HUES64 (cell line): Measurements from ENCODE around the gene SDHA.
"Not testable (repeated sequence)": the region's sequence is repeated elsewhere in the genome, so short reads cannot be mapped to it uniquely, and the experiment has no call there.

ENCODE experiments used
- H3K27ac ChIP-seq: 2 replicates; pipeline ENCODE4 v1.7.0; 2013; ENCODE audit warnings: low read depth, low read length, inconsistent platforms
- H3K27me3 ChIP-seq: 2 replicates; pipeline ENCODE4 v1.6.1; 2013; ENCODE audit warnings: mild to moderate bottlenecking, low read length; ENCODE audit not compliant: insufficient read depth
- H3K36me3 ChIP-seq: 2 replicates; pipeline ENCODE4 v1.6.1; 2013; ENCODE audit warnings: mild to moderate bottlenecking, low read length; ENCODE audit not compliant: insufficient read depth
- H3K4me1 ChIP-seq: 2 replicates; pipeline ENCODE4 v1.6.1; 2013; ENCODE audit warnings: mild to moderate bottlenecking, low read length, moderate library complexity; ENCODE audit not compliant: insufficient read depth
- H3K4me3 ChIP-seq: 2 replicates; pipeline ENCODE4 v1.5.1; 2013; ENCODE audit warnings: mild to moderate bottlenecking, low read length, moderate library complexity
- H3K9ac ChIP-seq: 2 replicates; pipeline ENCODE4 v1.6.1; 2013; ENCODE audit warnings: mild to moderate bottlenecking, low read depth, low read length
- H3K9me3 ChIP-seq: 2 replicates; pipeline ENCODE4 v1.6.1; 2013; ENCODE audit warnings: low read depth, low read length; ENCODE audit not compliant: insufficient read depth
- WGBS: fragments of 150-250, 120-280 bp; methylation state at CpG from one replicate; pipeline ENCODE4 v1.1.7; 2013; ENCODE audit warnings: missing lambda C conversion rate; 5-methylcytosine and 5-hydroxymethylcytosine counted together

The SDHA gene

DNA sequence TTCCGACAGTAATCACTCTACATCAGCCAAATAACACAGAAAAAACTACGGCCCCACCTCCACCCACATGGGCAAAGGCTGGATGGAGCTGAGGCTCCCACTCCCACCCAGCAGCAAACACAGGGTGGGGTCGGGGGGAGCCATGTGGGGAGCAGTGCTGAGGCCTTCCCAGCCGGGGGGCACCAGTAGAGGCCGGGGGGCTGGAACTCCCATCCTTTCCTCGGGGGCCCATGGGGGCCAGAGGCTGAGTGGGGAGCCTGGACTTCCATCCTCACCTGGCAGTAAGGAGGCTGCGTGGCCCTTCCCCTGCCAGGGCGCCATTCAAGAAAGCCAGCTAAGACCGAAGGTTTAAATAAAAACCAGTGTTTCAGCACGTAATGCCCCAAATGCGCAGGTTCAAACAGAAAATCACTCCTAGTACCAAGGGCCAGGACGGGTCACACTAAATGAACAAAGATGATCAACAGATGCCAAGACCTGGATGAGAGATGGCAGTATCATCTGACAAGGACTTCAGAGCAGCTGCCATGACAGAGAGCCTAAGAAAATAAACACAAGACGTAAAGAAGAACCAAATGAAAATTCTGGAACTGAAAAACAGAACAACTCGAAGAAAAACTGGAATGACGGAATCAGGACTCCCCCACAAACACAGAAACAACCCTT lies 9.5 kb upstream of the SDHA start:
- H3K27ac ChIP-seq, result no peak overlapping the region
- 94% methylated on average over 15 of the region's 15 CpGs for WGBS
- H3K36me3 ChIP-seq, result peaks cover 23% of the 10 kb centered on the region
- peaks cover 12% of the 10 kb centered on the region; the same call in 1 of the 2 replicates for H3K4me1 ChIP-seq
- no peak overlapping the region for H3K4me3 ChIP-seq
- H3K9me3 ChIP-seq, result no peaks in the 10 kb centered on the region
- H3K27me3 ChIP-seq, result no peaks in the 10 kb centered on the region
- no peak overlapping the region for H3K9ac ChIP-seq

GRCh38 chr5:213803-214395 lies 4.2 kb upstream of the SDHA start:
- H3K9me3 ChIP-seq, result no peaks in the 10 kb centered on the region
- no peak overlapping the region for H3K4me3 ChIP-seq
- peaks cover 8% of the 10 kb centered on the region; the same call in 1 of the 2 replicates for H3K36me3 ChIP-seq
- WGBS, result 93% methylated on average over 12 of the region's 12 CpGs
- H3K4me1 ChIP-seq, result no peaks in the 10 kb centered on the region; the same call in 1 of the 2 replicates
- H3K9ac ChIP-seq, result no peak overlapping the region
- H3K27me3 ChIP-seq, result no peaks in the 10 kb centered on the region
- no peak overlapping the region for H3K27ac ChIP-seq

- not testable (repeated sequence) for H3K9me3 ChIP-seq, H3K4me3 ChIP-seq, H3K36me3 ChIP-seq, H3K4me1 ChIP-seq, H3K27ac ChIP-seq, H3K9ac ChIP-seq, H3K27me3 ChIP-seq
- 83% methylated on average over 1 of the region's 2 CpGs for WGBS
These were observed 2.9 kb upstream of the SDHA start for GRCh38 chr5:215256-215655.

DNA sequence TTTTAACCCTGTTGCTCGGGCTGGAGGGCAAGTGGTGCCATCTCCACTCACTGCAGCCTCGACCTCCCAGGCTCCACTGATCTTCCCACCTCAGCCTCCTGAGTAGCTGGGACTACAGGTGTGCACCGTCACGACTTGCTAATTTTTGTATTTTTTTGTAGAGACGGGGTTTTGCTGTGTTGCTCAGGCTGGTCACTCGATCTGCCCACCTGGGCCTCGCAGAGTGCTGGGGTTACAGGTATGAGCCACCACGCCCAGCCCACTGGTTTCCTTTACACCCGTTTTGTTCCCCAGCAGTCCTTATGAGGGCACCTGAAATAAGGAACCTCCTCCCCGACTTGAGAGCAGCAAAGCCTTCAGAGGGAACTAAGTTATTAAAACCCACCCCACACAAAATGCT lies 2.0 kb upstream of the SDHA start:
- not testable (repeated sequence) for H3K9ac ChIP-seq, H3K36me3 ChIP-seq, H3K4me3 ChIP-seq, H3K27ac ChIP-seq, H3K27me3 ChIP-seq, H3K9me3 ChIP-seq, H3K4me1 ChIP-seq
- WGBS, result 89% methylated on average over 3 of the region's 10 CpGs

DNA sequence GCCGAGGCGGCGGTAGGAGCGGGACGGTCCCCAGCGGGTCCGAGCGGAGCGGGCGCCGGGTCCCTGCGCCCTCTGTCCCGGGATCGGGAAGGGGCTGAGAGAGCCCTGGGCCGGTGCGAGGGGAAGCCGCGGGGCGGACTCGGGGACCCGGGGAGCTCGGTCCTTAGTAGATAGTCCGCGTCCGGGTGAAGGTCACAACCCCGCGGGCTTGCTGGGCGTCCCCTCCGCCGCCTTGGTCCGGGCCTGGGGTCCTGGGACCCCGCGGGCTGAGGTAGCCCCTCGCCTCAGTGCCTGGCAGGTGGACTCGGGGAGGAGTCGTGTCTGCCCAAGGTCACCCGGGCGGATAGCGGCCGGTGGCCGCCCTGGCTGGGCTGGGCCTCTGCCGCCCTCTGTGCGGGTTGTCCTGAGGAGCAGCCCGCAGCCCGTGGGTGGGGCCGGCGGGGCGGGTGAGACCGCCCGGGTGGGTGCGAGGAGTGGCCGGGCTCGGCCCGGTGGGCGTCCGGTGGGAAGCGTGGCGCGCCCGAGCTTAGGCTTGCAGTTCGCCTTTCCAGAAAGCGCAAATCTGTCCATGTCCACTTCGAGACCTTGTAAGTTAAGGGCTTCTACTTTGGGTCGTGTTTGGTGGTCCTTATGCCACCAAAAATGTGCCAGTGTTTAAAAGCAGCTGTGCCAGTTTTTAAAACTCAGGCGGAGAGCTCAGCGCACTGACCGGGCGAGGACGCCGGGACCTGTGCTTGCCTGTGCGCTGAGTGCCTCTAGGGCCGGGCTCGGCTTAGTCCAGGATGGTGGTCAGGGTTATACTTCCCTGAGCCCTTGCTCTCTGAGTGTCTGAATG lies 554 bp downstream of the SDHA start:
- Histone ChIP-seq H3K9me3 (no peaks in the 10 kb centered on the region), H3K4me1 (peaks cover 9% of the 10 kb centered on the region), H3K9ac (peak overlapping the region; percentile 86), H3K36me3 (peaks cover 11% of the 10 kb centered on the region), H3K27ac (peak overlapping the region; percentile 55; the same call in 1 of the 2 replicates), H3K4me3 (peak overlapping the region; percentile 98), H3K27me3 (no peaks in the 10 kb centered on the region)
- under 1% methylated on average over 73 of the region's 73 CpGs for WGBS

- WGBS, result 20% methylated on average over 9 of the region's 9 CpGs
- Histone ChIP-seq H3K4me3 (peak overlapping the region; percentile 98), H3K9me3 (no peaks in the 10 kb centered on the region), H3K4me1 (peaks cover 9% of the 10 kb centered on the region), H3K9ac (no peak overlapping the region; the same call in 1 of the 2 replicates), H3K27ac (no peak overlapping the region), H3K36me3 (peaks cover 12% of the 10 kb centered on the region), H3K27me3 (no peaks in the 10 kb centered on the region)
These were observed 1.3 kb downstream of the SDHA start for GRCh38 chr5:219460-219863.

DNA sequence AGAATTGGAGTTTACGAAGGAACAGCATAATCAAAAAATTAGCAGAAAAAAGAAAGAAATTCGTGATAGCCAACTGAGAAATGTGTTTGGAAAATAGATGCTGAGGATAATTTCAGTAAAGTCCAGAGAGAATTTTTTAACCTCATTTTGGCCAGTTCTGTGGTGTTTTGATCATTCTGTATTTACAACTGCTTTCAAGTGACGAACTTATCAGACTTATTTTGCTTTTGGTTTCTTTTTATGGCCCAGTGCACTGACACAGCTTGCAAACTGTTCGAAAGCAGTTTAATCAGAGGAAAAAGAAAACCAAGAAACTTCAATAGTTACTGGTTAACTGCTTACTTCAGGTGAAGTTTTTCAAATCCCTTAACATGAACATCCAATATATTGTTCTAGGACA lies 1.9 kb downstream of the SDHA start:
- Histone ChIP-seq H3K27ac (no peak overlapping the region), H3K4me1 (peaks cover 9% of the 10 kb centered on the region), H3K36me3 (peaks cover 17% of the 10 kb centered on the region), H3K9me3 (no peaks in the 10 kb centered on the region), H3K27me3 (no peaks in the 10 kb centered on the region), H3K9ac (no peak overlapping the region), H3K4me3 (peak overlapping the region; percentile 98)
- 84% methylated on average over 4 of the region's 4 CpGs for WGBS

GRCh38 chr5:222951-223715 lies 5.0 kb downstream of the SDHA start:
- H3K27ac ChIP-seq, H3K9me3 ChIP-seq, H3K27me3 ChIP-seq, H3K4me3 ChIP-seq, H3K9ac ChIP-seq, H3K4me1 ChIP-seq: not testable (repeated sequence)
- WGBS, result 90% methylated on average over 6 of the region's 6 CpGs
- peaks cover 45% of the 10 kb centered on the region for H3K36me3 ChIP-seq

DNA sequence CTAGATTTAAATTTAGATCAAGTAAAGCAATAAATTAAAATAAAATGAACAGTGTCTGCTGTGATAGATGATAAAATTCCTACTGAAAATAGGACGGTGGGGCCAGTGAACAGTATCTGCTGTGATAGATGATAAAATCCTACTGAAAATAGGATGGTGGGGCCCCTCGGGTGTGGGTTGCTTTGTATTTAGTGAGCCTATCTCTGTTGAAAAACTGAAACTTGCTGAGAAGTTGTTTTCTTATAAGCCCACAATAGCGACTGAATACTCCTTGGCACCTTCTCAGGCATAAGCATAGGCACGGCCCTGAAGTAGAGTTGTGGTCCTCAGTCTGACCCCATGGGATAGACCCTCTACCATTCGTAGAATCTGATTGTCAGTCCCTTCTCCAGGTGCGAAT lies 5.7 kb downstream of the SDHA start:
- Histone ChIP-seq H3K9me3 (no peaks in the 10 kb centered on the region), H3K4me3 (no peak overlapping the region), H3K4me1 (peaks cover 9% of the 10 kb centered on the region), H3K9ac (no peak overlapping the region), H3K27ac (no peak overlapping the region), H3K27me3 (no peaks in the 10 kb centered on the region), H3K36me3 (peaks cover 51% of the 10 kb centered on the region)
- 85% methylated on average over 6 of the region's 6 CpGs for WGBS

DNA sequence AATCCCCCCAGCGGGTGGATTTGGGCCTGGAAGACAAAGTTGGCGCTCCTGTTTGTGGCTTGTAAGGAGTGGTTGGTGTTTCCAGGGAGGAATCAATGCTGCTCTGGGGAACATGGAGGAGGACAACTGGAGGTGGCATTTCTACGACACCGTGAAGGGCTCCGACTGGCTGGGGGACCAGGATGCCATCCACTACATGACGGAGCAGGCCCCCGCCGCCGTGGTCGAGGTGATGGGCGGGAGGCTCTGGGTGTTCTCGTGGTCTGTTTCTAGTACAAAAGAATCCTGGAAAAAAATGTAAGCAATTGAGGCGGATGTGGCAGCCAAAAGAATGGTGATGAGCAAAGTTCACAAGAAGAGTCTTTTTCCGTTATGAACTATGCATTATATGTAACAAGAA lies 7.2 kb downstream of the SDHA start:
- peaks cover 5% of the 10 kb centered on the region; the same call in 1 of the 2 replicates for H3K4me1 ChIP-seq
- peaks cover 66% of the 10 kb centered on the region for H3K36me3 ChIP-seq
- H3K9me3 ChIP-seq, result no peaks in the 10 kb centered on the region
- H3K27me3 ChIP-seq, result no peaks in the 10 kb centered on the region
- H3K9ac ChIP-seq, result no peak overlapping the region
- H3K27ac ChIP-seq, result no peak overlapping the region
- WGBS, result 95% methylated on average over 14 of the region's 14 CpGs
- no peak overlapping the region for H3K4me3 ChIP-seq

DNA sequence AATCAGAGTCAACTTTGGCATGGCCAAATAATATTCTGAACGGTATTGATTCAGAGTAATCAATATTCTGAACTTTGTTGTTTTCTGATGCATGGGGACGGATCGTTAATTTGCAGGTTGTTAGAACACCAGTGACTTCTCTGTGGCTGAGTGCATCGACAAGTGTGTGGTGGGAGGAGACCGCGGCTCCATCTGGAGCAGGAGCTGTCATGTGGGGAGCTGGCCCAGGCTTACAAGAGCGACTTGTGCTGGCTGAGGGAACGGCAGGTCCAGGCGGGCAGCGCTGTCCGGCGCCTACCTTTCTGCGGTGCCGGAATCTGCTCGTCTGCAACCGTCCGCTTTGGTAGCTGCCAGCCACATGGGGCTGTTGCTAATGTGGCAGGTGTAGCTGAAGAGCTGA lies 9.3 kb downstream of the SDHA start:
- peaks cover 80% of the 10 kb centered on the region for H3K36me3 ChIP-seq
- not testable (repeated sequence) for H3K4me3 ChIP-seq, H3K9ac ChIP-seq, H3K27ac ChIP-seq, H3K27me3 ChIP-seq, H3K4me1 ChIP-seq, H3K9me3 ChIP-seq
- 93% methylated on average over 8 of the region's 17 CpGs for WGBS
